ENCODE data around the gene CDH8.
"Not testable (repeated sequence)": the region's sequence is repeated elsewhere in the genome, so short reads cannot be mapped to it uniquely, and the experiment has no call there.

CDH8 gene

DNA sequence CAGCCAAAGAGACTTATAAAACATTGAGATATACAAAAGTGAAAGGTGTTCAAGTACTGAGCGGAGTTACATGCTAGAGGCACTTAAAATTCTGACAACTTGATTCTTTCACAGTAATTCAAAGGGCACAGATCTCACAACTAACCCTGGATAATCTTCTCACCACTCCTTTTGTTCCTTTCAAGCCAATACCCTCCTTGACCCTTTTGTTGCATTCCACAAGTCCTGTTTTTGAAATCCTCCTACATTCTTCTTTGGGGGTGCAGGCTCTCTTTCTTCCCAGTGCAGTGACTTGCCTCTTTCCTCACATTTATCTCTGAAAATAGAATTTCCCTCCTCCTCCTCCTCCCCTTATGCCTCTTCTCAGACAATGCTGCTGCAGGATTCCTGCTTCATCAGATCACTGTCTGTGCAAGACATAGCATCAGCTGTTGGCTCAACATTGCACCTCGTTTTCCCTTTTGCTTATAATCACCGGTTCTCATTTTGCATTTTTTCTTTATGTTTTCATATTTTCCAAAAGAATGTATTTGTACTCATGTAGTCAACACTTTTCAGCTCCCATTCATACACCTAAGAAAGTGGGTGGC is 199.3 kb downstream of the CDH8 start:
- DNase-seq, result no peak

DNA sequence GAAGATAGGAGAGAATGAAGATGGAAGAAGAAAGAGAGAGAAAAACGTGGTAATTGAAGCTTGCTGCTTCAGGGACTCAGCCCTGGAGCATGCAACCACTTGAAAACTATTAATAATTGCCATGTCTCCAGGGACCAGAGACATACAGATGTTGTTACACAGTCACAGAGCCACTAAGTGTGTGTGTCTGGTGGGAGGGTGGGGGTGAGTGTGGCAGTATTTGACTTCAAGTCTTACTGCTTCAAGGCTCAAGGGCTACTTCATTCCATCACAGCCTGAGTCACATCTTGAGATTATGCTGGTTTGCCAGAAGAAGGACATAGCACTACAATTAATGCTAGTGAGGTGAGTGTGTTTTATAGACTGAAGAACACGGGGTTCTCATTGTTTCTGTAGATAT is 202.2 kb downstream of the CDH8 start:
- no peak for DNase-seq

- DNase-seq, result no peak
Measured at GRCh38 chr16:61831351-61831917, 204.8 kb downstream of the CDH8 start.

DNA sequence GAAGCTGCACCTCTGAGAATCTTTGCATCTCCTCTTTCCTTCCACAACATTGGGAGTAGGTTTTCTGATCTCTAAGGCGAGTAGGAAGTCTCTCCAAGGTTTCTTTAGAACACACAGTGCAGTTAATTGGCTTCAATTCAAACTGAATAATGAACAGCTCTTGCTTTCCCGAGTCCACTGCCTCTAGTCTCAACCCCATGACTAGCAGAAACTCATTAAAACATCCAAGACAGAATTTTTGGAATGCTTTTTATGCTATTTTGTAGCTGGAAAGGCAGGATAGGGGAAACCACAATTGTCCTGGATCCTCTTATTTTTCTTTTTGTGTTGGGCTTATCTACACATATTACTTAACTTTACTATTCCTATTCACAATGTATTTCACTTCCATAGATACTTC is 206.6 kb downstream of the CDH8 start:
- DNase-seq, result no peak

DNA sequence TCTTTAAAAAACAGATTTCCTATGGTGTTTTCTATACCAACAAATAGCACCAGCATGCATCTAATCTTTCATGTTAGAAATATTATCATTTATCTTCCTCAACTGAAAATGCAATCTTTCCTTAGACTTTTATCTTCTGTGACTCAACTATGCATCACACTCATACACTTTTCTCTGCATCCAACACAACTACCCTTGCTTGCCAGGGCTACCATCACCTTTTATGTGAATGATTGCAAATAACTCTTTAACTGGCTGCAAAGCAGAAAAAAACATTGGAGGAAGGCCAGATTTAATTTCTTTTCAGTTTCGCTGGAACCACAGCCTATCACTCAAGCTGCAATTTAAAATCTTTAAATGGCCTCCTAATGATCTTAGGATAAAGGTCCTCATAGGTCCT is 212.9 kb downstream of the CDH8 start:
- DNase-seq, result no peak

DNA sequence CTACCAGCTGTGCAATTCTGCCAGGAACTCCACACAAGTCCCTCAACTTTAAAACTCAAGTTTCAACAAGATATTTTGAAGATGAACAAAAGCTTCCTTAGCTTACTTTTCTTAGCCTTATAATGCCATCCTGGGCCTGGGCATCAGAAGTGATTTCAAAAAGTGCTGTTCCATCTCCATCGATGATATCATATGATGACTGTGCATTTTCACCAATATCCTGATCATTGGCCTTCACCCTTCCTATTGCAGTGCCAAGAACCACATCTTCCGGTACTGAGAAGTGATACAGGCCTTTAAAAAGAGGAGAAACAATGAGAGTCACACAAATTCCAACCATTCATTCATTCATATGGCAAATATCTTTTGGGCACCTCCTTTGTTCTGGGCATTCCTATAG is 215.4 kb downstream of the CDH8 start:
- DNase-seq, result no peak

GRCh38 chr16:61820398-61820797 is 215.8 kb downstream of the CDH8 start:
- no peak for DNase-seq

GRCh38 chr16:61818850-61819249 is 217.4 kb downstream of the CDH8 start:
- DNase-seq, result no peak

DNA sequence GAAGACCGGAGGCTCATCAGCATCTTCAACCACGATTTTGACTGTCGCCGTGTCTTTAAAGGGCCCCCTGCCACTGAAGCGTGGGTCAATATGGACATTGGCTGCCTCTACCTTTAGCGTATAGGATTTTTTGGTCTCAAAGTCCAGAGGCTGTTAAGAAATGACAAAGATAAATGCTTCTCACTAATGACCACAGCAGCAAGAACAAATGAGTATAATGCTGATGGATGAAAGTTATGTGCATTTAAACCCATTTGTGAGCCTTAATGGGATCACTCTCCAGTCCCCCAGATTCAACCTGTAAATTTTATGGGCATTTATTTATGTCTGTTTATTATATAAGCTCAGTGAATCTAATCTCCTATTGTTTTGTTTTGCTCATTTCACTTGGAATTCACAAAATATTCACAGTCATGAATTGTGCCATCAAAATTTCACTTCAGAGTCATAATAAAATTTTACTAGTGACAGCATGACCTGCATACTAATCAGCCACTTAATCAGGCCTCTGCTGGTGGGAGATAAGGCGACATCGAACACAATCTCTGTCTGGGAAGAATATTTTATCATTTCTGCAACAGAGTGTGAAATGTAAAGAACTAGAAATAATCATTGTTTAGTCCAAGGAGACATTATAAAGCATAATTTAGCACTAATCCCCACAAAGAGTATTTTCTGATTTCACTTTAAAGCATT is 218.5 kb downstream of the CDH8 start:
- no peak for DNase-seq

DNA sequence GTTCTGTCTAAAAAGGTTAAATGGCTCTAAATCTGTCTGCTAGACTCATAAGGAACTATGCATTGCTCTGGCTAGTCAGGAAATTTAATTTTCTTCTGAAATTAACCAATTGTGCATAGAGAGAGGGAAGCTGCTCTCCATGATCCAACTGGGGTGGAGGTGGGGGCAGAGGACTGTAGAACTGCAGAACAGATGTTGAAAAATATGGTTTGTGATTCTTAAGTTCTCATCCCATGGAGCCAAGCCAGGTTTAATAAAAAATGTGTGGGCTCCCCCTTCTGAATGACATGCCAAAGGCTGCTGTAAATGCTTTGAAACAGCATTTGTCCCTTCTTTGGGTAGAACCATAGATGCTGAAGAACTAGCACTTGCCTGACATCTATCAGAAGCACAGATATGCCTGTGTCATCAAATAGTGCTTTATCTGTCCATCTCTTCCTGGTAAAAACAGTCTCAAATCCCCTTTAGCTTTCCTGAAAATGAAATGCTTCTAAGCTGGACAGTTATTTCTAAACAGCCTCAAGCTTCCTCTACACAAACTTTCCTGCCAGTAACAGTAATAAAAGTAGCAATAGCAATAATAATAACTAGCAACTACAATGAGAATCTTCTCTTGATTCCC is 221.4 kb downstream of the CDH8 start:
- DNase-seq, result no peak

GRCh38 chr16:61813339-61813738 is 222.9 kb downstream of the CDH8 start:
- DNase-seq, result no peak

GRCh38 chr16:61812251-61812650 is 224.0 kb downstream of the CDH8 start:
- DNase-seq, result no peak

- no peak for DNase-seq
Measured at GRCh38 chr16:61807551-61807950, 228.7 kb downstream of the CDH8 start.

GRCh38 chr16:61801217-61801616 is 235.0 kb downstream of the CDH8 start:
- DNase-seq, result not testable (repeated sequence)

- no peak for DNase-seq
Measured at GRCh38 chr16:61798741-61799140, 237.5 kb downstream of the CDH8 start.

GRCh38 chr16:61797961-61798507 is 238.2 kb downstream of the CDH8 start:
- no peak for DNase-seq

- DNase-seq, result no peak
Measured at GRCh38 chr16:61797296-61797795, 238.9 kb downstream of the CDH8 start.

GRCh38 chr16:61792194-61792909 is 243.9 kb downstream of the CDH8 start:
- no peak for DNase-seq

GRCh38 chr16:61791464-61791863 is 244.8 kb downstream of the CDH8 start:
- no peak for DNase-seq

GRCh38 chr16:61781855-61782254 is 254.4 kb downstream of the CDH8 start:
- DNase-seq, result not testable (repeated sequence)

DNA sequence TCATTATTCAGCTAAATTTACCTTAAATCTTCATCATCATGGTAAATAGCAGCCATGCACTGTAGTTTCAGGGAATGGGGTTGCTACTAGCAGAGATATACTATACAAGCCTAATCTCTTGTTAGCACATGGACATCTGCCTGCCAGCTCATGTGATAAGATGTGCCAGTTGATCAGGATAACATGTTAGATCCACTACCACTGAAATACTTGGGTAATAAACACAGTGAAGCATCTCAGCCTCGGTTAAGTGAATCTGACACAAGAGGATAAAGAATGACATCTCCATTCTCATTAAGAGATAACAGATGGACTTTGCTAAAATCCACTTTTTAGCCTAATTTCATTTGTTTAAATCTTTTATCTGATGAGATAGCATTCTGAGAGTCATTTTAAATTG is 256.1 kb downstream of the CDH8 start:
- DNase-seq, result no peak

DNA sequence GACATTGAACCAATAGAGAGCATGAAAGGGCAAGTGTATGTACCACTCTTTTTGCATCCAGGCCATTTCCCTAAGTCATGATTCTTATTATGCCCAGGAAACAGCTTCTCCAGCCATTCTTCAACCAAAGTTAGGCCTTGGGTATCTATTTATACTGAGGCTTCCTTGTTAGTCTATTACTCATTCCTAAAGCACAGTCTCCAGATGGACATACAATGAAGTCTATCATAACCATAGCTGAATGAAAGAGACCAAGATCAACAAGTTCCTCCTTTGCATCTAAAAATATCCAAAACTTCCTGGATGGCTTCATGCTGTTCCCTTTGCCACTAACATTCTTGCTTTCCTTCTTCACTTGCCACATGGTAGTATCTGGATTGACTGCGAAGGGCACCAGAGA is 265.9 kb downstream of the CDH8 start:
- DNase-seq, result no peak

DNA sequence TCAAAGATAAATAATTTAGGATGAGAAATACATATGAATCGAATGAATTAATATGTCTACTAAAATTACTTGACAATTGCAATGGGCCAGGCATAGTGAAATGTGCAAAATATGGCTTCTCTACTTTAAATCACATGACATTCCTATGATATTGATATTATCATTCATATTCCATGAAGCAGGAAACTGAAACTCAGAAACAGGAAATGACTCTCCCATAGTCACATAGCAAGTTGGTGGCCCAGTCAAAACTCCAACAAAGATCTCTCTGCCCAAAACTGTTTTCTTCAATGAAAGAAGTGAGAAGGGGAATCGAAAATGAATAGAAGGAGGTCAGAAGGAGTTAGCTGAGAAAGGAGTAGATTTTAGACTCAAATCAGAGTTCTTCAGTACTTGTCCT is 272.2 kb downstream of the CDH8 start:
- DNase-seq, result no peak

All from NCI-H1092 (cell line).